AG09319 (cell line): ENCODE data around the gene GAPVD1.
"Not testable (repeated sequence)": the region's sequence is repeated elsewhere in the genome, so short reads cannot be mapped to it uniquely, and the experiment has no call there.

Source experiments
- DNase-seq: peaks from one replicate; pipeline ENCODE4 v3.0.0-alpha.2; 2010; ENCODE audit warnings: low read depth; ENCODE audit errors: extremely low read depth
- TF ChIP-seq, protein P1 (sequence below): IDR thresholded peaks from 2 replicates; pipeline ENCODE4 v1.5.1; 2011; ENCODE audit warnings: low read depth, mild to moderate bottlenecking, inconsistent platforms, low read length, moderate library complexity

GAPVD1 gene

DNA sequence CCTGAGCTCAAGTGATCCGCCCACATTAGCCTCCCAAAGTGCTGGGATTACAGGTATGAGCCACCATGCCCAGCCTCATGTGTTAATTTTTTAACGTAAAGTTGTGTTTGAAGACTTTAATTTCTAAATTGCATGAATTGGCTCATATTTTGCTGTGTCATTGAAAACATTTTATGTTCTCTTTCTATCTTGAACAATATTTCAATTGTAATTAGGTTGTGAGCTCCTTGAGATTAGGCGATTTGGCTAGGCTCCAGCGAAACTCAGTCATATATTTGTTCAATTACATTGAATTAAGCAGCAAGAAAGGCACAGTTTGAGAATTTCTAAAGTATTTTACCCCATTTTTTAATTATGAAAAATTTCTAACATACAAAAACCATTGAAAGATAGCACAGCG, 34.0 kb downstream of the GAPVD1 start:
- DNase-seq: no peak
- TF ChIP-seq, protein P1, sequence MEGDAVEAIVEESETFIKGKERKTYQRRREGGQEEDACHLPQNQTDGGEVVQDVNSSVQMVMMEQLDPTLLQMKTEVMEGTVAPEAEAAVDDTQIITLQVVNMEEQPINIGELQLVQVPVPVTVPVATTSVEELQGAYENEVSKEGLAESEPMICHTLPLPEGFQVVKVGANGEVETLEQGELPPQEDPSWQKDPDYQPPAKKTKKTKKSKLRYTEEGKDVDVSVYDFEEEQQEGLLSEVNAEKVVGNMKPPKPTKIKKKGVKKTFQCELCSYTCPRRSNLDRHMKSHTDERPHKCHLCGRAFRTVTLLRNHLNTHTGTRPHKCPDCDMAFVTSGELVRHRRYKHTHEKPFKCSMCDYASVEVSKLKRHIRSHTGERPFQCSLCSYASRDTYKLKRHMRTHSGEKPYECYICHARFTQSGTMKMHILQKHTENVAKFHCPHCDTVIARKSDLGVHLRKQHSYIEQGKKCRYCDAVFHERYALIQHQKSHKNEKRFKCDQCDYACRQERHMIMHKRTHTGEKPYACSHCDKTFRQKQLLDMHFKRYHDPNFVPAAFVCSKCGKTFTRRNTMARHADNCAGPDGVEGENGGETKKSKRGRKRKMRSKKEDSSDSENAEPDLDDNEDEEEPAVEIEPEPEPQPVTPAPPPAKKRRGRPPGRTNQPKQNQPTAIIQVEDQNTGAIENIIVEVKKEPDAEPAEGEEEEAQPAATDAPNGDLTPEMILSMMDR: no peak

DNA sequence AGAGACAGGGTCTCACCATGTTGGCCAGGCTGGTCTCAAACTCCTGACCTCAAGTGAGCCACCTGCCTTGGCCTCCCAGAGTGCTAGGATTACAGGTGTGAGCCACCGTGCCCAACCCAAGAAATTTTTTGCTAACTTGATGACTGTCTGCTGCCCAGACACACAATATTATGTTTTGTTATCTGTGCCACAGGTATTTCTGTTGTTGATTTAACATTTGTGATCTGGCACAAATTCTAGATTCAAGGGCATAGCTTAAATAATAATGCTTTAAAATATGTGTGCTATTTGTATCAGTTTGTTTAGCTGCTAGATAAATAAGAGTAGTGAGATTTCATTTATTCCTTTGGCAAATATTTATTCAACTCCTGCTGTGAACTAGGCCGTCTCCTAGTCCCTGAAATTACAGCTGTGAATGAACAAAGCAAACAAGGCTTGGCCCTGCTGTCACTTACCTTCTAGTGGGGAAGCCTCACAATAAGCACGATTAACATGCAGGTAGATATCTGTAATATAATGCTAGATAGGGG, 35.3 kb downstream of the GAPVD1 start:
- no peak for DNase-seq

DNA sequence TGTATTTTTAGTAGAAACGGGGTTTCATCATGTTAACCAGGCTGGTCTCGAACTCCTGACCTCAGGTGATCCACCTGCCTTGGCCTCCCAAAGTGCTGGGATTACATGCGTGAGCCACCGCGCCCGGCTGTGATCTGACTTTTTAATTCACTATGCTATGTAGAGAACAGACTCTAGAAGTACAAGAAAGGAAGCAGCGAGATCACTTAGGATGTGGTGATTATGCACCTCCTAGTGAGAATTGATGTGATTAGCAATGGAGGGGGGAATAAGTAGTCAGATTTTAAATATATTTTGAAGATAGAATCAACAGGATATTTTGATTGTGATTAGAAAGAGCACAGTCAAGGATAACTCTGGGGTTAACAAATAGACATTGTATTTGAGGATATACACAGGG, 36.3 kb downstream of the GAPVD1 start:
- DNase-seq: no peak
- TF ChIP-seq, protein P1: no peak

More for the DNA sequence above, 35.3 kb downstream of the GAPVD1 start:
- TF ChIP-seq, protein P1: no peak

DNA sequence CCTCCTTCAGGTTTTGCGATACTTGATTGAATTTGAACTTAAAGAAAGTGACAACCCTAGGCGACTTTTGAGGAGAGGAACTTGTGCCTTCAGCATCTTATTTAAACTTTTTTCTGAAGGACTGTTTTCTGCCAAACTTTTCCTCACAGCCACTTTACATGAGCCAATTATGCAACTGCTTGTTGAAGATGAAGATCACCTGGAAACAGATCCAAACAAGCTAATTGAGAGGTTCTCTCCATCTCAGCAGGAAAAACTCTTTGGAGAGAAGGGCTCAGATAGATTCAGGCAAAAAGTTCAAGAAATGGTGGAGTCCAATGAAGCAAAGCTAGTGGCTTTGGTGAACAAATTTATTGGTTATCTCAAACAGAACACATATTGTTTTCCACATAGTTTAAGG, 40.6 kb downstream of the GAPVD1 start:
- DNase-seq: no peak
- TF ChIP-seq, protein P1: no peak

DNA sequence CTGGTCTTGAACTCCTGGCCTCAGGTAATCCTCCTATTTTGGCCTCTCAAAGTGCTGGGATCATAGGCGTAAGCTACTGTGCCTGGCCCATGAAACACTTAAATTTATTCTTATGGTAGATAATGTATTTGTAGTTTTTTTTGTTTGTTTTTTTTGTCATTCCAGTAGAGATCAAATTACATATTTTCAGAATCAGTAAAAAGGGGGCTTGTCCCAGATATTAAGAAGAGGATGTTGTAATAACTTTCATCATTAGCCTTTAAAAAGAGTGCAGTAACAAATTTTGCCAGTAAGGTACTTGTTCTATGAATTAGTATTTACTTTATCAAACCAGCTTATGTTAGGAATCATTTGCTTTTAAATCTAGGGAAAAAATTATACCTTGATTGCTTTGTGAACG, 42.6 kb downstream of the GAPVD1 start:
- no peak for DNase-seq
- TF ChIP-seq, protein P1: no peak

DNA sequence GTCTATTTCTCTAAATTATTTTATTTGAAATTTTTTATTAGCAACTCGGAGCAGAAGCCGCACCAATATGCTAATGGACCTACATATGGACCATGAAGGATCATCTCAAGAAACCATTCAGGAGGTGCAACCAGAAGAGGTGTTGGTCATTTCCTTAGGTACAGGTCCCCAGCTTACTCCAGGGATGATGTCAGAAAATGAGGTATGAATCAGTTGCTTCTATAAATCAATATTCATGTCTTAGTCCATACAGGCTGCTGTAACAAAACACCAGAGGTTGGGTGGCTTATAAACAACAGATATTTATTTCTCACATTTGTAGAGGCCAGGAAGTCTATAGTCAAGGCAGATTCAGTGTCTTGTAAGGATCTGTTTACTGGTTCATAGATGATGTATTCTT, 50.8 kb downstream of the GAPVD1 start:
- no peak for DNase-seq
- TF ChIP-seq, protein P1: no peak

DNA sequence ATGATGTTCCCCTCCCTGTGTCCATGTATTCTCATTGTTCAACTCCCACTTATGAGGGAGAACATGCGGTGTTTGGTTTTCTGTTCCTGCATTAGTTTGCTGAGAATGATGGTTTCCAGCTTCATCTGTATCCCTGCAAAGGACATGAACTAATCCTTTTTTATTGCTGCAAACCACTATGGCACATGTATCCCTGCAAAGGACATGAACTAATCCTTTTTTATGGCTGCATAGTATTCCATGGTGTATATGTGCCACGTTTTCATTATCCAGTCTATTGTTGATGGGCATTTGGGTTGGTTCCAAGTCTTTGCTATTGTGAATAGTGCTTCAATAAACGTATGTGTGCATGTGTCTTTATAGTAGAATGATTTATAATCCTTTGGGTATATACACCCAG, 54.7 kb downstream of the GAPVD1 start:
- DNase-seq: not testable (repeated sequence)

DNA sequence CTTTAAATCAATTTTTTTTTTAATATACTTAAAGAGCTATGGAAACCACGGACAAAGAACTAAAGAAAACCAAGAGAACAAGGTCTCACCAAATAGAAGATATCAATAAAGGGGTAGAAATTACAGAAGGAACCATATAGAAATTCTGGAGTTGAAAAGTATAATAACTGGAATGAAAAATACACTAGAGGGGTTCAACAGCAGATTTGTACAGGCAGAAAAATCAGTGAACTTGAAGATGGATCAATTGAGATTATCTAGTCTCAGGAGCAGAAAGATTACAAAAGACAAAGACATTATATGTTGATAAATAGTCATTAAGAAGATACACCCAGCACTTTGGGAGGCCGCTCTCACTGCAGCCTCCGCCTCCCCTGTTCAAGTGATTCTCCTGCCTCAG, 56.1 kb downstream of the GAPVD1 start:
- no peak for DNase-seq
- TF ChIP-seq, protein P1: no peak
